ENCODE measurements around the gene PAX5. TPM values are rescaled to one million over a fixed set of nuclear protein-coding genes. Genes with fewer than 3 reads are reported as not detected.

The PAX5 gene
- total RNA-seq, 2 donors from 2014 or later: 0.46 to 0.59 TPM

GRCh38 chr9:36976371-36977030, 57.6 kb downstream of the PAX5 start:
- DNase-seq: no peak
- ATAC-seq: no peak
- intact Hi-C loops (cut with DNase I, micrococcal nuclease): no loop called here

GRCh38 chr9:36974731-36975130, 59.3 kb downstream of the PAX5 start:
- DNase-seq (no peak), ATAC-seq (no peak)
- intact Hi-C loops (cut with DNase I, micrococcal nuclease): no loop called here

GRCh38 chr9:36971935-36972488, 62.1 kb downstream of the PAX5 start:
- no peak for ATAC-seq
- intact Hi-C loops (cut with DNase I, micrococcal nuclease): no loop called here

GRCh38 chr9:36970007-36970888, 63.8 kb downstream of the PAX5 start:
- DNase-seq (no peak), ATAC-seq (no peak)
- intact Hi-C loops (cut with DNase I, micrococcal nuclease): no loop called here

More at GRCh38 chr9:36971935-36972488, 62.1 kb downstream of the PAX5 start:
- no peak for DNase-seq

- DNase-seq (no peak), ATAC-seq (no peak)
- intact Hi-C loops (cut with DNase I, micrococcal nuclease): no loop called here
Measured at GRCh38 chr9:36969216-36969771, 64.8 kb downstream of the PAX5 start.

- DNase-seq (no peak), ATAC-seq (no peak)
- intact Hi-C loops (cut with DNase I, micrococcal nuclease): no loop called here
Measured at GRCh38 chr9:36968574-36969215, 65.4 kb downstream of the PAX5 start.

- ATAC-seq: no peak
- no peak for DNase-seq
- intact Hi-C loops (cut with DNase I, micrococcal nuclease): no loop called here
Measured at GRCh38 chr9:36967997-36968396, 66.1 kb downstream of the PAX5 start.

GRCh38 chr9:36966371-36967097, 67.5 kb downstream of the PAX5 start:
- DNase-seq (no peak), ATAC-seq (no peak)
- intact Hi-C loops (cut with DNase I, micrococcal nuclease): no loop called here

- intact Hi-C loops (cut with DNase I, micrococcal nuclease): no loop called here
- DNase-seq (no peak), ATAC-seq (no peak)
Measured at GRCh38 chr9:36964791-36965190, 69.3 kb downstream of the PAX5 start.

GRCh38 chr9:36963346-36963745, 70.7 kb downstream of the PAX5 start:
- intact Hi-C loops (cut with DNase I, micrococcal nuclease): no loop called here
- DNase-seq: no peak
- ATAC-seq: no peak

GRCh38 chr9:36962691-36963090, 71.4 kb downstream of the PAX5 start:
- intact Hi-C loops (cut with DNase I, micrococcal nuclease): no loop called here
- no peak for DNase-seq
- ATAC-seq: no peak

- ATAC-seq (peak; percentile 38), DNase-seq (peak in 1 of 2 donors; percentile 13)
- intact Hi-C loops (cut with DNase I, micrococcal nuclease): no loop called here
Measured at GRCh38 chr9:36961561-36962325, 72.3 kb downstream of the PAX5 start.

GRCh38 chr9:36961051-36961450, 73.0 kb downstream of the PAX5 start:
- ATAC-seq (no peak), DNase-seq (no peak)
- intact Hi-C loops (cut with DNase I, micrococcal nuclease): no loop called here

GRCh38 chr9:36960575-36960955, 73.5 kb downstream of the PAX5 start:
- intact Hi-C loops (cut with DNase I, micrococcal nuclease): no loop called here
- ATAC-seq (no peak), DNase-seq (no peak)

GRCh38 chr9:36959681-36960574, 74.1 kb downstream of the PAX5 start:
- DNase-seq (no peak), ATAC-seq (no peak)
- intact Hi-C loops (cut with DNase I, micrococcal nuclease): no loop called here

- ATAC-seq (no peak), DNase-seq (no peak)
- intact Hi-C loops (cut with DNase I, micrococcal nuclease): no loop called here
Measured at GRCh38 chr9:36956908-36957307, 77.2 kb downstream of the PAX5 start.

- ATAC-seq: no peak
- intact Hi-C loops (cut with DNase I, micrococcal nuclease): no loop called here
- DNase-seq: no peak
Measured at GRCh38 chr9:36950389-36950788, 83.7 kb downstream of the PAX5 start.

Measured in left colon (tissue), 2 donors.